ENCODE data around the gene NISCH.

Gene NISCH

DNA sequence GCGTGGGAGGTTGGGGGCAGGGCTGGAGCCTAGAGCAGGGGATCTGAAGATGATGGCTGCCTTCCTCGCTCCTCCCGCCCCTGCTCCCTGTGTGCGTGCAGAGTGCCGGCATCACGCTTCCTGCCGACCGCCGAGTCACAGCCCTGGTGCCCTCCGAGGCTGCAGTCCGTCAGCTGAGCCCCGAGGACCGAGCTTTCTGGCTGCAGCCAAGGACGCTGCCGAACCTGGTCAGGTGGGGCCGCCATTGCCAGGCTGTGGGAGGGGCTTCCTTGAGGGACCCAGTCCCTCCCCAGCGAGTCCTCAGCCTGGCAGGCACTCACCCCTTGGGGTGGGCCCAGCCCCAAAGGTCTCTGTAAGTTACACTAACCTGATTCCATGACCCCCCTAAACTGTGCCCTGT, 57.3 kb downstream of the NISCH start:
- no peak for DNase-seq (ENCODE audit: low read depth in 2 of 2)

DNA sequence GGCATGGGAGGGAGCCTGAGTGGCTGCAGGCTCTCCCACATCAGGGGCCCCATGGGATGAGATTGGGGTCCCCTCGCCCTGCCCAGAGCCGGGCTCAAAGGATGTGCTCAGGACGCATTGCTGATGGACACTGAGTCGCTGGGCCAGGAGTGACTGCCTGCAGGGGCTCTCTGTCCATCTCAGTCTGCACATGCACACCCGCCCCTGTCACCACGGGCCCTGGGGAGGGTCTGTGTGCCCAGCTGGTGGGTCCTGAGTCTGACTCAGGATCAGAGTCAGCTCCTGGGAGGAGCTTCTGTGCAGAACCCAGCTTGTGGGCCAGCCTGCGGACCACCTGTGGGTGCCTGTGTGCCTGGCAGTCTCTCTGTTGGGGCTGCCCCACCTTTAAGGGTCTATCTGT, 57.9 kb downstream of the NISCH start:
- DNase-seq (ENCODE audit: low read depth in 2 of 2): no peak

DNA sequence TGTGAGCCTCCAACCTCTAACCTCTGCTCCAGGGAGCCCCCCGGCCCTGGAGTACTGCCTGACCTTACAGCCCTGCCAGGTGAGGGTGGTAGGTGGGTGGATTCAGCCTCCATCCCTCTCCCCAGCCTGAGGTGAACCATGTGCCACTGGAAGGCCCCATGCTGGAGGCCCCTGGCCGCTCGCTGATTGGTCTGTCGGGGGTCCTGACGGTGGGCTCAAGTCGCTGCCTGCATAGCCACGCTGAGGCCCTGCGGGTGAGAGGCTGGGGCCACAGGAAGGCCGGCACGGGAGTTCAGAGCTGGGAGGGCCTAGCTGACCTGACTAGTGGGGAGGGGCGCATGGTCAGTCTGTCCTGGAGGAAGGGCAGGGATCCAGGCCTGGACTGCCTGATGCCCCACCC, 59.2 kb downstream of the NISCH start:
- DNase-seq (ENCODE audit: low read depth in 2 of 2): no peak

- no peak for DNase-seq (ENCODE audit: low read depth in 2 of 2)
Observed at GRCh38 chr3:52515192-52515591, 59.8 kb downstream of the NISCH start.

- DNase-seq (ENCODE audit: low read depth in 2 of 2): no peak
Observed at GRCh38 chr3:52516509-52517195, 61.2 kb downstream of the NISCH start.

DNA sequence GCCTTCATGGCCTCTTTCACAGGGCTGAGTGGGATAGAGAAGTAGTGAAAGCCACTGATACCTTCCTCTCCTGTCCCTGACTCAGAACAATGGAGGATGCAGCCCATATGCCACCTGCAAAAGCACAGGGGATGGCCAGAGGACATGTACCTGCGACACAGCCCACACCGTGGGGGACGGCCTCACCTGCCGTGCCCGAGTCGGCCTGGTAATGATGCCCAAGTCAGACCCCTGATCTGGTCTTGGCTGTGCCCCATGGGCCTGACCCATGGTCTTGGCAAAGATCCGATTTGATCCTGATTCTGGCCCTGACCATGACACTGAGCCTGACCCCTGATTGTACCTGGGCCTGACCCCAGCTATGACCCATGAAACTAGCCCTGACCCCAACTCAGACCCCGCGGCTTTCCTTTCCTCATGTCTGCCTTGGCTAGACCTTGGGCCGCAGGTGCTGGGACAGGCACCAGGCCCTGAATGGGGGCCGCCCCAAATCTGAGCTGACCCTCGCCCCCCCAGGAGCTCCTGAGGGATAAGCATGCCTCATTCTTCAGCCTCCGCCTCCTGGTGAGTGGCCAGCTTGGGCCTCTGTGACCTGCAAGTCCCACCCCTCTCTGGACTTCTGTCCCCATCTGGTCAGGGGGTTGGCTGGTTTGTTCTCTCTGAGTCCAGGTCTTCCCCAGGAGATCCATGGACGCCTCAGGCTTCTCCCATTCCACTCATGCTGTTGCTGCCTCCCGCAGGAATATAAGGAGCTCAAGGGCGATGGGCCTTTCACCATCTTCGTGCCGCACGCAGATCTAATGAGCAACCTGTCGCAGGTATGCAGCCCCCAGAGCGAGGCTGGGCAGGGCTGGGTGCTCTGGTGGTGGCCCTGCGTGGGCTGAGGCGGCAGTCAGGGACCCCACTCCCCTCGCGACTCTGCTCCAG, 62.7 kb downstream of the NISCH start:
- no peak for DNase-seq (ENCODE audit: low read depth in 2 of 2)

- DNase-seq (ENCODE audit: low read depth in 2 of 2): no peak
Observed at GRCh38 chr3:52518723-52519444, 63.5 kb downstream of the NISCH start.

GRCh38 chr3:52519445-52520140, 64.2 kb downstream of the NISCH start:
- DNase-seq (ENCODE audit: low read depth in 2 of 2): no peak

DNA sequence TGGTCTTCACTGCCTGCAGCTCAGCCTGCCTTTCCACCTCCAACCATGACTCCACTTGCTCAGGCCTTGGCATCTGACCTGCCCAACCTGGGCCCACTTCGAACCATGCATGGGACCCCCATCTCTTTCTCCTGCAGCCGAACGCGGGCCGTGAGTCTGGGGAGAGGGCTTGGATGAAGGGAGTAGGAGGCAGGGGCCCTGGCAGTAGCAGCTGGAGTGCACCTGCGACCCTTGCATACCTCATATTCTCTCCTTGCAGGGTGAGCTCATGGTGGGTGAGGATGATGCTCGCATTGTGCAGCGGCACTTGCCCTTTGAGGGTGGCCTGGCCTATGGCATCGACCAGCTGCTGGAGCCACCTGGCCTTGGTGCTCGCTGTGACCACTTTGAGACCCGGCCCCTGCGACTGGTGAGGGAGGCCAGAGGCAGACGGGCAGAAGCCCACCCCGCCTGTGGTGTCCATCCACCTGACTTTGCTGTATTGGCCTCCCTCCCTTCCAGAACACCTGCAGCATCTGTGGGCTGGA, 64.8 kb downstream of the NISCH start:
- no peak for DNase-seq (ENCODE audit: low read depth in 2 of 2)

- DNase-seq (ENCODE audit: low read depth in 2 of 2): no peak
Observed at GRCh38 chr3:52520716-52521487, 65.5 kb downstream of the NISCH start.

GRCh38 chr3:52521488-52521824, 66.1 kb downstream of the NISCH start:
- DNase-seq (ENCODE audit: low read depth in 2 of 2): no peak

- DNase-seq (ENCODE audit: low read depth in 2 of 2): no peak
Observed at GRCh38 chr3:52521881-52522650, 66.7 kb downstream of the NISCH start.

DNA sequence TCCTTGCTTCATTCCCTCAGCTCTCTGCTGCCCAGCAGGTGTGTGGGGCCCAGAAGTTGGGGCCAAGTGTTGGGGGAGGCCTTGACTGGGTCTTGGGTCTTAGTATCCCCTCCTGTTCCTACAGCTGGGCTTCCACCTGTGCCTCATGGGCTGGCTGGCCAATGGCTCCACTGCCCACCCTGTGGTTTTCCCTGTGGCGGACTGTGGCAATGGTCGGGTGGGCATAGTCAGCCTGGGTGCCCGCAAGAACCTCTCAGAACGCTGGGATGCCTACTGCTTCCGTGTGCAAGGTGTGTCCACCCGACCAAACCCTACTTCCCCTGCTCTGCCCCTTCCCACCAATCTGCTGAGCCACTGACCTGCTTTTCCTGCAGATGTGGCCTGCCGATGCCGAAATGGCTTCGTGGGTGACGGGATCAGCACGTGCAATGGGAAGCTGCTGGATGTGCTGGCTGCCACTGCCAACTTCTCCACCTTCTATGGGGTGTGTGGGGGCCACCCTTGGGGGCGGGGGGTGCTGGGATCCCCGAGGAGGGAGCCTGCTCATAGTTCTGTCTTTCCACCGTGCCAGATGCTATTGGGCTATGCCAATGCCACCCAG, 67.3 kb downstream of the NISCH start:
- no peak for DNase-seq (ENCODE audit: low read depth in 2 of 2)

GRCh38 chr3:52523386-52524257, 68.2 kb downstream of the NISCH start:
- DNase-seq (ENCODE audit: low read depth in 2 of 2): no peak

GRCh38 chr3:52524258-52524751, 68.9 kb downstream of the NISCH start:
- DNase-seq (ENCODE audit: low read depth in 2 of 2): no peak

DNA sequence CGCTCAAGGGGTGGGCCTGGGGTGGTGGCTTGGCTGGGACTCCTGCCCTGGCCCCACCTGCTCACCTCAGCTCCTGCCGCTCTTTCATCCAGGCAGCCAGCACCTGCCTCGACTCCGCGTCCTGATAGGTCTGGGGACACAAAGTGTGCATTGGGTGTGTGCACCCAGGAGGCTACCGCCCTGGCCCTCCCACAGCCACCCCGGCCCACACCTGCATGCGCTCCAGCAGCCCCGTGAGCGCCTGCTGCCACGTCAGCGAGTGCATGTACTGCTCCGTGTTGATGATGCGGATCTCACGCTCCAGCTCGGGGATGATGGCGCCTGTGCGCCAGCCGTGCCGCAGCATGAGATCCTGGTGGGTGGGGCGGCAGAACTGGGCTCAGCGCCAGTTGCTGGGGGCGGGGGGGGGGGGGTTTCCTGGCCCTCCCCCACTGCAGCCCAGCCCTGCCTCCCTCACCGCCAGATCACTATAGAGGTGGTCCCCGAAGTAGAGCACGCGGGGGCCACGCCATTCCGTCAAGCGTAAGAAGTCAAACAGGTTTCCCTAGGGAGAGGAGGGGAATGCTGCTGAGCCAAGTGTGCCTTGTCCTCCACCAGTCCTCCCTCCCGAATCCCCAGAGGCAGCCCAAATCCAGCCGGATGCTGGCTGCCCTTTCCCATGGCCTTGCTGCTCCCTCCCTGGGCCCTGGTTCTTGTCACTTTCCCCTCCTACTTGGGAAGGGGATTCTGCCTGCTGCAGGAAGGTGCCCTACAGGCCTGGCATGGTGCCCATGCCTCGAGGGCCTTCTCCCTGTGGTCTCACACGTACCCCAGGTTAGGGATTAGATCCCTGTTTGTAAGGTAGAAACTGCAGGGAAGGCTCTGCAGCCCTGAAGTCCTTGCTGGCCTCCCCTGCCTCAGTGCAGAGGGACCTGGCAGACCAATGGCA, 69.6 kb downstream of the NISCH start:
- DNase-seq (ENCODE audit: low read depth in 2 of 2): no peak

Data from stimulated activated CD8-positive, alpha-beta memory T cell treated with anti-CD3 and anti-CD28 coated beads, Interleukin-7, amount 100 ng/mL, for 4 hours (primary cell).